MV-4-11 (cell line): ENCODE data around the gene RAI2.

Source experiments
- DNase-seq: peaks from one replicate; lab custom pipeline; 2025; lab: John Stamatoyannopoulos, UW

The RAI2 gene

DNA sequence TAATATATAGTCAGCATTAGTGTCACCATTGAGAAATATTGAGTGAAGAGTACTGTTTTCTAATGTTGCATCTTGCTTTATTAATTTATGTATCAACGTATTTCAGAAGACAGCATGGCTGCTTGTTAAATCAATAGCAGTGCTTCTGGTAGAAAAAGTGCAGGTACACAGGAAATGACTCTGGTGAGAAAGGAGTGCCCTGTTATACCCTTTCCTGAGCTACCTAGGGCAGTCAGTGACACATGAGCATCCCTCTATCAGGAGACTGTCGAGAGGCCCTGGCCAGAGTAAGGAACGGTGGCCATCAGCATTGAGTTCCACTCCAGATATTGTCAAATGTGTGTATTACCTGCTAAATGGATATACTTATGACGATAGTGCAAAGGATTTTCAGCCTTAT, 81.7 kb downstream of the RAI2 start:
- no peak for DNase-seq

DNA sequence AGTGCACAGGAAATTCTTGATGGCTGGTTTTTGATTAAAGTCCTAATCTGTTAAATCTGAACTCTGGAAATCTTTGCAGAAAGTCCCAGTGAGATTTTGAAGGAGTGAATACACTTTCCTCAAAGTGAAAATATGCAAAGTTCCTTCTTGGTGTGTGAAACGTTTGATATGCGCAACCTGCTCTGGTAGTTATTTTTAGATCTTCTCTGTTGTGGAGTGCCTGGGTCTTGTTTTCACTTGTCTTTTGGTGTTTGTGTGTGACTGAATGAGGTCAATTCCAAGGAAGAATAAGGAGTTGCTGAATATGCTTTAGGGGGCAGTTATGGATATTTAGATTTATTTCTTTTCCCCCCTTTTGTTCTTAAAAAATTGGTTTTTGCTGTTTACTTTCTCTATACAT, 82.1 kb downstream of the RAI2 start:
- no peak for DNase-seq

DNA sequence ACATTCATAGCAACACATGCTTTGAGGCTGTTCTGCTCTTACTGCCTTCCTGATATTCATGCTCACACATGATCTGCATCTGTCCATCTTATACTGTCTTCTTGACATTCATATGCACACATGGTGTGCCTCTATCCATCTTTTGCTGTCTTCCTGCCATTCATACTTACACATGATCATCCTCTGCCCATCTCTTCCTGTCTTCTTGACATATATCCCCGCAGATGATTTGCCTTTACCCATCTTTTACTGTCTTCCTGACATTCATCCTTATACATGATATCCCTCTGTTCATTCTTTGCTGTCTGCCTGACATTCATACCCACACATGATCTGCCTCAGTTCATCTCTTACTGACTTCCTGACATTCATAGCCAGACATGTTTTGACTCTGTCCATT, 87.0 kb downstream of the RAI2 start:
- DNase-seq: no peak

DNA sequence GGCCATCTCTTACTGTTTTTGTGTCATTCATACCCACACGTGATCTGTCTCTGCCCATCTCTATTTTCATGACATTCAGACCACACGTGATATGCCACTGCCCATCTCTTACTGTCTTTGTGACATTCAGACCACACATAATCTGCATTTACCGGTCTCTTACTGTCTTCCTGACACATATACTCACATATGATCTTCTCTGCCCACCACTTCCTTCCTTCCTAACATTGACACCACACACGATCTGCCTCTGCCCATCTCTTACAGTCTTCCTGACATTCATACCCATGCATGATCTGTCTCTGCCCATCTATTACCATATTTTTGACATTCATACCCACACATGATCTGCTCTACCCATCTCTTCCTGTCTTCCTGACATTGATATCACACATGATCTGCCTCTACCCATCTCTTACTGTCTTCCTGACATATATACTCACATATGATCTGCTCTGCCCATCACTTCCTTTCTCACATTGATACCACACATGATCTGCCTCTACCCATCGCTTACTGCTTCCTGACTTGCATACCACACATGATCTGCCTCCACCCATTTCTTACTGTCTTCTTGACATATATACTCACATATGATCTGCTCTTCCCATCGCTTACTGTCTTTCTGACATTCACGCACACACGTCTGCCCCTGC, 87.7 kb downstream of the RAI2 start:
- no peak for DNase-seq

DNA sequence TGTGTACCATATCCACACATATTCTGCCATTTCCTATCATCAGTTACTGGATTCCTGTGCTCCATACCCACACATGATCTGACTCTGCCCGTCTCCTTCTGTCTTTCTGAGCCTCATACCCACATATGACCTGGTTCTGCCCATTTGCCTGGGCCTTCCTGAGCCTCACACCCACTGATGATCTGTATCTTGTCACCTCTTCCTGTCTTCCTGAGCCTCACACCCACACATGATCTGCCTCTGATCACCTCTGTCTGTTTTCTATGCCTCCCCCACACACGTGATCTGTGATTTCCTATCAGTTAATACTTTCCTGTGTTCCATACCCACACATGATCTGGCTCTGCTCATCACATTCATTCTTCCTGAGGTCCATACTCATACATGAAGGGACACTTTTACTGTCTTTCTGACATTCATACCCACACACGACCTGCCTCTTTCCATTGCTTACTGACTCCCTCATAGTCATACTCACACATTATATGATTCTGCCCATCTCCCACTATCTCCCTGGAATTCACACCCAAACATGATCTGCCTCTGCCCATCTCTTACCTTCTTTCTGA, 91.3 kb downstream of the RAI2 start:
- DNase-seq: no peak

DNA sequence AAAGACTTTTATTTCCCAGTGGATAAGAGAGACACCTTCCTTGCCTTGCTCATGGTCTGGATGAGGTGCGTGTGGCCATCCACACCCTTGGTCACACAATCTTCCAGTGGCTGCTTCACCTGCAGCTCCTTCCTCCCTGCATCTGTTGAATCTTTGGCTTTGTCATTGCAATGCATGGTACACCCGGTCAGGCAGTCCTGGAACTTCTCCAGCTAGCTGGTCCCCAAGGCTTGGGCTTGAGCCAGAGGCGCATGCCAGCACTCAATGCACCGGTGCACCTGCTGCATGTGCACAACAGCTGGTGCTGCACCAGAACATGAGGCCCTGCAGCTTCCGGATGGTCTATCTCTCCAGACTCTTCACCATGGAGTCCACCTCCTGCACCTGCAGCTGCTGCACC, 92.1 kb downstream of the RAI2 start:
- DNase-seq: no peak

DNA sequence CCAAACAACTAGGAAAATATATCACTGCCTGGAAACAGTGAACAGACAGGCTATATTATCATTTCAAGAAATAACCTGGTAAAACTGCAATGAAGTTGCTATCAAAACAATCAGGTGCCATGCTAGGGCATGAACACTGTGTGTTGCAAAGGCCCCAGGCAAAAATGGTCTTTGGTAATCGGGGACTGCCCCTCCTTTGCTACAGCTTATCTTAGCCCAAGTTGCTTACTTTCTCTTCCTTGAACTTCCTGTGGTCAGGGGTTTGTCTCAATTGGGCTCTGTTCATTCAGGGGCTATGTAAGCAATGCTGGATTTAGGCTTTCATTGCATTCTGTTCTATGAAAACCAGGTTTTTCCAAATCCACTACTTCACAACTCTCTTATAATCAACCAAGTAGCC, 93.4 kb downstream of the RAI2 start:
- DNase-seq: no peak

DNA sequence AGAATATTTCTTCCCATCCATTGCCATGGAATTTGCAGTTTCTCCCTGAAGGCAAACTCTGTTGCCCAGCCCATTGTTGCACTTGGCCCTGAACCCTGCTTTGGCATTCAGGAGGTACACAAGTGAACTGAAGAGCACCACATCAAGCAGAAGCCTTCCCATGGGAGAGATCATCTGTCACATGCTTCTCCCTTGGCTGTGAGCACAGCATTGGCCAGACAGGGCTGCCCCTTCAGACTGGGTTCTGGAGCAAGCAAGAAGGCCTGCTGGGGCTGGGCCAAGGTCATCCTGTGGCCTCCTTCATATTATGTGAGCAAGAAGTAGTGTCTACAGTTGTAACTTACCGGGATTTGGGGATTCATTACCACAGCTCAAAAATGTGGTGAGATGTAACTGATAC, 101.1 kb downstream of the RAI2 start:
- no peak for DNase-seq

DNA sequence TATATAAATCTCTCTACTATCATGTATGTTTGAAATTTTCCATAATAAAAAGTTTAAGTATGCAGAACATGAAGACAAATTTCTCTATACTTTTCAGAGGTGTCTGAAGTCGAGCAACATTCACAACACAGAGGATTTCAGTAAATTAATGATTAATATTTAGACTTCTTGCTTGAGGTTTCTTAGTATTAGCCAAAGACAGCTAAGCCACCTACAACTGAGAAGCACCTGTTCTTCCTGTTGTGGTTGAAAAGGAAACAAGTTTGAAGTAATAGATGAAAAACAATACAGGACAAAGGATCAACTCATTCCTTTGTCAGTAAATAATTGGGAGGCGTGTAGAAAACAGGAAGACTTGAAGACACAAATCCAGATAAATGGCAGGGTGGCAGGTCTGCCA, 102.7 kb downstream of the RAI2 start:
- no peak for DNase-seq

DNA sequence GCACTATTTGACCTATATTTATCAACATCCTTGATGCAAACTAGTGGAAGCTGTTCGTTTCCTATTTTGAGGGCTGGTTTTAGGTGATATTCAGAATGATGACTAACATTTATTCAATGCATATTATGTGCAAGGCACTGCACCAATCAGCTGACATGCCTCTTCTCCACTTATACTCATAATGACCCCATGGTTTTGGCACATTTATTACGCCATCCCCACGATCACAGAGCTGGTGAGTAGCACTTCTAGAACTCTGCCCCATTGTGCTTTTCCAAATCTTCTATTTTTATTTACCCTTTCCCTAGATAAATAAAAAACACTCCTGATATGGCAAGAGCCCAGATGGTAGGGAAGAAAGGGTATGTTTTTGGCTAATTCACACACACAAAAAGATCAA, 110.7 kb downstream of the RAI2 start:
- DNase-seq: no peak
